OCI-LY1 (cell line): ENCODE data around the gene TTLL9.

ENCODE experiments used
- H2AFZ ChIP-seq: fragments of 200-600 bp; sonication (generic), shearing (Covaris generic); 2 replicates; pipeline ENCODE4 v1.6.0; 2014; ENCODE audit warnings: antibody characterized with exemption, mild to moderate bottlenecking, low read length
- H3F3A ChIP-seq: fragments of 200-600 bp; sonication (generic), shearing (Covaris generic); 2 replicates; pipeline ENCODE4 v1.6.0; 2014; ENCODE audit warnings: mild to moderate bottlenecking, antibody characterized with exemption, low read length, moderate library complexity; ENCODE audit not compliant: insufficient read depth
- H3K27ac ChIP-seq: fragments of 200-600 bp; sonication (generic); 2 replicates; pipeline ENCODE4 v1.5.1; 2014; ENCODE audit warnings: low read length, mixed run types, mild to moderate bottlenecking, low read depth; ENCODE audit not compliant: poor library complexity, severe bottlenecking
- H3K27me3 ChIP-seq: fragments of 200-600 bp; sonication (generic); 2 replicates; pipeline ENCODE4 v1.6.0; 2014; ENCODE audit warnings: antibody characterized with exemption, mild to moderate bottlenecking, low read length, moderate library complexity; ENCODE audit not compliant: insufficient read depth
- H3K36me3 ChIP-seq: fragments of 200-600 bp; sonication (generic); 2 replicates; pipeline ENCODE4 v1.6.1; 2014; ENCODE audit warnings: mild to moderate bottlenecking, antibody characterized with exemption, low read length, moderate library complexity, mixed read lengths; ENCODE audit not compliant: insufficient read depth
- H3K4me1 ChIP-seq: fragments of 200-600 bp; sonication (generic); 2 replicates; pipeline ENCODE4 v1.5.1; 2014; ENCODE audit warnings: mild to moderate bottlenecking, low read length, moderate library complexity; ENCODE audit not compliant: insufficient read depth, severe bottlenecking
- H3K4me2 ChIP-seq: fragments of 200-600 bp; sonication (generic), shearing (Covaris generic); 2 replicates; pipeline ENCODE4 v1.6.1; 2014; ENCODE audit warnings: low read length
- H3K4me3 ChIP-seq: fragments of 200-600 bp; sonication (generic); 2 replicates; pipeline ENCODE4 v1.5.1; 2014; ENCODE audit warnings: low read length, low read depth, mild to moderate bottlenecking, mixed read lengths; ENCODE audit not compliant: poor library complexity, severe bottlenecking
- H3K79me2 ChIP-seq: fragments of 200-600 bp; shearing (Covaris generic); 2 replicates; pipeline ENCODE4 v1.6.1; 2016; ENCODE audit warnings: mixed run types, low read length, mixed read lengths; ENCODE audit not compliant: insufficient read depth
- H3K9ac ChIP-seq: fragments of 200-600 bp; sonication (generic), shearing (Covaris generic); 2 replicates; pipeline ENCODE4 v1.6.1; 2014; ENCODE audit warnings: mild to moderate bottlenecking, low read length, mixed read lengths
- H3K9me2 ChIP-seq: fragments of 200-600 bp; sonication (generic), shearing (Covaris generic); 2 replicates; pipeline ENCODE4 v1.6.1; 2014; ENCODE audit warnings: low read depth, mild to moderate bottlenecking, low read length, mixed read lengths
- H3K9me3 ChIP-seq: fragments of 200-600 bp; shearing (Covaris generic); 2 replicates; pipeline ENCODE4 v1.6.1; 2014; ENCODE audit warnings: low read length, mixed read lengths
- H4K20me1 ChIP-seq: fragments of 200-600 bp; sonication (generic), shearing (Covaris generic); 2 replicates; pipeline ENCODE4 v1.6.0; 2016; ENCODE audit warnings: mild to moderate bottlenecking, low read length; ENCODE audit not compliant: insufficient read depth
- CTCF ChIP-seq: fragments of 200-600 bp; sonication (generic), shearing (Covaris generic); IDR thresholded peaks from 2 replicates; pipeline ENCODE4 v1.5.1; 2017; ENCODE audit warnings: mild to moderate bottlenecking, antibody characterized with exemption, low read length, moderate library complexity, mixed read lengths
- EZH2 ChIP-seq: fragments of 200-600 bp; sonication (generic), shearing (Covaris generic); IDR thresholded peaks from 2 replicates; pipeline ENCODE4 v1.8.0; 2017; ENCODE audit warnings: borderline replicate concordance, mixed run types, mild to moderate bottlenecking, antibody characterized with exemption, low read length, moderate library complexity, mixed read lengths

TTLL9 gene

GRCh38 chr20:31934491-31934890 lies 64.1 kb downstream of the TTLL9 start:
- TF ChIP-seq EZH2 (no peak), CTCF (no peak)
- Histone ChIP-seq H3K9me2 (no peaks in the 10 kb centered on the region), H3K9me3 (no peaks in the 10 kb centered on the region), H3K4me3 (no peak overlapping the region), H3K9ac (no peak overlapping the region), H3K27ac (no peak overlapping the region), H2AFZ (no peak overlapping the region), H3K4me1 (no peaks in the 10 kb centered on the region), H3K36me3 (no peaks in the 10 kb centered on the region), H3K27me3 (no peaks in the 10 kb centered on the region), H4K20me1 (no peaks in the 10 kb centered on the region), H3K4me2 (no peak overlapping the region), H3F3A (no peaks in the 10 kb centered on the region), H3K79me2 (no peaks in the 10 kb centered on the region)

GRCh38 chr20:31934968-31935764 lies 64.7 kb downstream of the TTLL9 start:
- H3K9me3 ChIP-seq, result no peaks in the 10 kb centered on the region
- H2AFZ ChIP-seq, result no peak overlapping the region
- H3K9ac ChIP-seq, result no peak overlapping the region
- TF ChIP-seq EZH2 (no peak), CTCF (no peak; the same call in 1 of the 2 replicates)
- no peak overlapping the region for H3K4me2 ChIP-seq
- no peaks in the 10 kb centered on the region for H3K36me3 ChIP-seq
- H3K79me2 ChIP-seq, result no peaks in the 10 kb centered on the region
- H3F3A ChIP-seq, result no peaks in the 10 kb centered on the region
- H4K20me1 ChIP-seq, result no peaks in the 10 kb centered on the region
- H3K4me1 ChIP-seq, result no peaks in the 10 kb centered on the region
- no peaks in the 10 kb centered on the region for H3K9me2 ChIP-seq
- H3K27ac ChIP-seq, result no peak overlapping the region
- no peaks in the 10 kb centered on the region for H3K27me3 ChIP-seq
- no peak overlapping the region for H3K4me3 ChIP-seq

GRCh38 chr20:31936420-31936819 lies 66.0 kb downstream of the TTLL9 start:
- H3K4me3 ChIP-seq, result no peak overlapping the region
- TF ChIP-seq CTCF (no peak), EZH2 (no peak)
- no peaks in the 10 kb centered on the region for H3K9me2 ChIP-seq
- H3K9ac ChIP-seq, result no peak overlapping the region
- no peaks in the 10 kb centered on the region for H3K4me1 ChIP-seq
- H4K20me1 ChIP-seq, result no peaks in the 10 kb centered on the region
- H3K36me3 ChIP-seq, result no peaks in the 10 kb centered on the region
- H3K9me3 ChIP-seq, result no peaks in the 10 kb centered on the region
- no peak overlapping the region for H3K4me2 ChIP-seq
- H3K27me3 ChIP-seq, result no peaks in the 10 kb centered on the region
- no peaks in the 10 kb centered on the region for H3F3A ChIP-seq
- H3K27ac ChIP-seq, result no peak overlapping the region
- H2AFZ ChIP-seq, result no peak overlapping the region
- no peaks in the 10 kb centered on the region for H3K79me2 ChIP-seq
